ENCODE measurements around the gene FAM53A.
"Not testable (repeated sequence)": the region's sequence is repeated elsewhere in the genome, so short reads cannot be mapped to it uniquely, and the experiment has no call there.

FAM53A gene

DNA sequence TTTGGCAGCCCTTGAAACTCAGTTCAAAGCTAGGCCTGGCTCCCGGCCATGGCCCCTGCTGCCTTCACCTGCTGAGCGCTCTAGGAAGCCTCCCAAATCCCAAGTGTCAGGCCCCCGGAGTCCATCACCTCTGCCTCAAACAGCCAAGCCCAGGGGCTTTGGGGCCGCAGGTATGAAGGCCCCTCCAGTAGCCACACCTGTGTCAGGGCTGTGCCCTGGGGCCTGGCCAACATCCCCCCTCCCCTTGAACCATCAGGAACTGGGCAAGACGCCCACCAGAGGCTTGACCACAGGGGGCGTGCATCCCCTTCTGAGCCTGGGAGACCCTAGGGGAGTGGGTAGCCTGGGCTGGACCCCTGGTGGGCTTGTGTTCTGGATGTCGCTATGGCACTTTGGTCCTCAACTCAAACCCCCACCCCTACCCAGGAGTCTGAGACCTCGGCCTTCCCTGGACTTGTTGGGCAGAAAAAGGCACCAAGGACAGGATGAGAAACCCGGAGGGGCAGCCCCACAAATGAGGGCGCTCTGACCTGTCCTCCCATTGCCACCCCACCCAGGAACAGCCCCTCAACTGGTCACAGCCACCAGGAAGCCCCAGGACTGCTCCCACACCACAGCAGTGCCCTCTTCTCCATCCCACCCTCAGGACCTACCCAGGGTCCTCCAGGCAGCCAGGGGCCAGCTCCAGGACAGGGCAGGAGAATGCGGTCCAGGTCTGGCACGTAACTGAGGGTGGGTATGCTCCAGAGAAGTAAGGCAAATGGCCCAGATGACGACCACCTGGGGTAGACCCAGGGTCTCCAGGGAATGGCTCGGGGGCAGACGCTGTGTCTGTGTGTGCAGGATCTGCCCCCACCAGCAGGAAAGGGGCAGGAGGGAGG lies 32.2 kb upstream of the FAM53A start:
- DNase-seq (ENCODE audit: low read depth): no peak

DNA sequence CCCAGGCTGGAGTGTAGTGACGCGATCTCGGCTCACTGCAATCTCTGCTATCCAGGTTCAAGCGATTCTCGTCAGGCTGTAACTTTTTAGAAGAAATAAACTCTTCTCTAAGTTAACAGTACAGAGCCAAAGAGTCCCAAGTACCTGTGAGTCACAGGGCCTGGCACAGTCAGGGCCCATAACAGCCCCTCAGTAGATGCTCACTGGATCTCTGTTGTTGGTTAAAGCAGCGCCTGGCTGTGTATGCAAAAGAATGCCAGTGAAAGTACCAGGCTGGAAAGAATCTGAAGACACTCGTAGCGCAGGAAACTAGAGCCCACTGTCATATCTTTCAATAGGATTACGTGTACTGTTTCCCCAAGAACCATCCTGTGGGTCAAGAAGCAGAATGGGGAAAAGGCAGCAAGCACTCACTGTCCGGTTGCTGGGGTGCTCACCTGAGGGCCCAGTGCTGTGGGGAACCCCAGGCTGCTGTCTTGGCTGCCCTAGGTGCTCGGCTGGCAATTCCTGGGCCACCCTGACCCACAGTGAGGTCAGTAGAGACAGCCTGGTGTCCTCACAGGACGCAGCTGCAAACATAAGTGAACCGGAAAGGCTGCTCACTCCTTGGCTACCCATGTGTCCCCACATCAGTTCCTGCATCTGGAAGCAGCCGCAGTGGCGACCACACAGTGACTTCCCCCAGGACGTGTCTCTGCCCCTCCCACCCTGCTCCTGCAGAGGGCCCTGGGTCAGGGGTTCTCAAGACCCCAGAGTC lies 31.1 kb upstream of the FAM53A start:
- DNase-seq (ENCODE audit: low read depth): no peak

- no peak for DNase-seq (ENCODE audit: low read depth)
Observed at GRCh38 chr4:1714303-1715001, 30.3 kb upstream of the FAM53A start.

DNA sequence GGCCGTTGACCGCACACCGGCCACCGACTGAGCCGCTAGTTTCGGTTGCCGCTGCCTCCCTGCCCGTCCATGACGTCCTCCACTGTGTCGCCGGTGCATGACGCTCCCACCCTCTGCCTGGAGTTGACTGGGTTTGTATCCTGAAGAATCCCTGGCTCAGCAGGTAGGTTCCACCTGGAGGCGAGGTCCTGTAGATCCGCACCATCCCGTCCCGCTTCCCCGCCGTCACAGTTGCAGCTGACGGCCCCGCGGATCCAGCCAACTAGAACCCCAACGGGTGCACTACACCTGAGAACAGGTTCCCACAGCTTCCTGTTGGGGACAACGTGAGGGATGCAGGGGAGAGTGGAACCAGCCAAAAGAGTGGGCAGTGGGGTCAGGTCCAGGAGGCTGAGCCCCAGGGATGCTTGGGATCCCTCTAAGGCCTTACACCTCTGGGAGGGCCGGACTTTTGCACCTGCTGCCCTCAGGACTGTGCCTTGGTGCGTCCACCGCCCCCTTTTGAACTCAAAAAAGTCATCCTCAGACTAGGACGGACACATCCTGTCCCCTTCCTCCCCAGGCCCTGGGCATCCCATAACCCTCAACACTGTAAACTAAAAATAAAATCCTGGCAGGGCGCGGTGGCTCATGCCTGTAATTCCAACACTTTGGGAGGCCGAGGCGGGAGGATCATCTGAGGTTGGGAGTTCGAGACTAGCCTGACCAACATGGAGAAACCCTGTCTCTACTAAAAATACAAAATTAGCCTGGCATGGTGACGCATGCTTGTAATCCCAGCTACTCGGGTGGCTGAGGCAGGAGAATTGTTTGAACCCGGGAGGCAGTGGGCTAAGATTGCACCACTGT lies 29.1 kb upstream of the FAM53A start:
- no peak for DNase-seq (ENCODE audit: low read depth)

- no peak for DNase-seq (ENCODE audit: low read depth)
Observed at GRCh38 chr4:1712216-1713002, 28.3 kb upstream of the FAM53A start, which contains the start of gene SLBP. Gene SLBP (minus strand): TSS chr4:1712319. CDS start chr4:1712188, 131 bp downstream.

GRCh38 chr4:1711571-1712215 lies 27.6 kb upstream of the FAM53A start:
- no peak for DNase-seq (ENCODE audit: low read depth)

DNA sequence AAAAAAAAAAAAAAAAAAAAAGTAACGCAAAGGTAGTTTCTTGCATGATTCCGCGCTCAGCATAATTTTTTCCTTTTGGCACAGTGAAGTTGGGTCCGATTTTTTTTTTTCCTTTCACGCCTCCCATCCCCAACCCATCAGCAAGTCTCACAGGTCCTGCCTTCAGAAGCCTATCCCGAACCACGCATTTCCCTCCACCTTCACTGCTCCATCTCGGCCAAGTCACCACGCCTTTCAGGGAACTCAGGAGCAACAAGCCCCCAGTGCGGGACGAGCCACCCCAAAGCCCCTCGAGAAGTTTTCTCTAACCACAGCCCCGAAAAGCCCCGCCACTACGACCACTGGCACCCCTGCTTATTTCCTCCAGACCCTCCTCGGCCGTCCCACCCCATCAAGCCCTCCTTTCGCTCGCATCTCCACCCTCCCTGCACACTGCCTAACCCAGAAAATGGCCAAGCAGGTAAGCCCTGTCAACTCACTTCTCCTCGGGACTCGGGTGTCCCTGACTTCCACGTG lies 27.0 kb upstream of the FAM53A start:
- DNase-seq (ENCODE audit: low read depth): no peak

- DNase-seq (ENCODE audit: low read depth): no peak
Observed at GRCh38 chr4:1708581-1708980, 24.5 kb upstream of the FAM53A start.

DNA sequence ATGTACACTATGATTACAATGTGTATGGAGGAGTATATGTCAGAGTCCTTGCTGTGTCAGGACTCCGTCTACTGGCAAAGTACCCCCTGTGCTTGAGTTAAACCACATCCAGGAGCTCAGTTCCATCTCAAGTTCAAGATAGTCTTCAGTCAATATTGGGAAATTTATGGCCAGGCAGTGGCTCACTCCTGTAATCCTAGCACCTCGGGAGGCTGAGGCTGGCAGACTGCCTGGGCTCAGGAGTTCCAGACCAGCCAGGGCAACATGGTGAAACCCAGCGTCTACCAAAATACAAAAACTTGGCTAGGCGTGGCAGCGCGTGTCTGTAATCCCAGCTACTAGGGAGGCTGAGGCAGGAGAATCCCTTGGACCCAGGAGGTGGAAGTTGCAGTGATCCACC lies 22.2 kb upstream of the FAM53A start:
- DNase-seq (ENCODE audit: low read depth): no peak

DNA sequence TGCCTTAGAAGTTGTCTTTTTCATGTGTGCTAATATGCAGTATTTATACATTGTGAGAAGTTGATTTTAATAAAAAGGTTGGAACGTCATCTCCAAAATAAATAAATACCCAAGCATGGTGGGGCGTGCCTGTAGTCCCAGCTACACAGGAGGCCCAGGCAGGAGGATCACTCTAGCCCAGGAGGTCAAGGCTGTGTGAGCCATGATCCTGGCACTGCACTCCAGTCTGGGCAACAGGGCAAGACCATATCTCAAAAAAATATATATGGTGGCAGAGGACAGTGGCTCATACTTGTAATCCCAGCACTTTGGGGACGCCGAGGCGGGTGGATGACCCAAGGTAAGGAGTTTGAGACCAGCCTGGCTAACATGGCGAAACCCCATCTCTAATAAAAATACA lies 21.6 kb upstream of the FAM53A start:
- DNase-seq (ENCODE audit: low read depth): no peak

- DNase-seq (ENCODE audit: low read depth): no peak
Observed at GRCh38 chr4:1703867-1704266, 19.8 kb upstream of the FAM53A start.

DNA sequence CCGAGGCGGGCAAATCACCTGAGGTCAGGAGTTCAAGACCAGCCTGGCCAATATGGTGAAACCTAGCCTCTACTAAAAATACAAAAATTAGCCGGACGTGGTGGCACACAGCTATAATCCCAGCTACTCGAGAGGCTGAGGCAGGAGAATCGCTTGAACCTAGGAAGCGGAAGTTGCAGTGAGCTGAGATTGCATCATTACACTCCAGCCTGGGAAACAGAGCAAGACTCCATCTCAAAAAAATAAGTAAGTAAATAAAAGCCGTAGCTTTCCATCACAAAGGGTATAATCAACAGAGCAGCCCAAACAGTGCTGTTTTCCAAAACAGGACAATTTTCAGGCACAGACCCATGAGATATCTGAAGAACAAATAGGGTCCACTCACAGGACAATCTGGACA lies 17.6 kb upstream of the FAM53A start:
- not testable (repeated sequence) for DNase-seq (ENCODE audit: low read depth)

DNA sequence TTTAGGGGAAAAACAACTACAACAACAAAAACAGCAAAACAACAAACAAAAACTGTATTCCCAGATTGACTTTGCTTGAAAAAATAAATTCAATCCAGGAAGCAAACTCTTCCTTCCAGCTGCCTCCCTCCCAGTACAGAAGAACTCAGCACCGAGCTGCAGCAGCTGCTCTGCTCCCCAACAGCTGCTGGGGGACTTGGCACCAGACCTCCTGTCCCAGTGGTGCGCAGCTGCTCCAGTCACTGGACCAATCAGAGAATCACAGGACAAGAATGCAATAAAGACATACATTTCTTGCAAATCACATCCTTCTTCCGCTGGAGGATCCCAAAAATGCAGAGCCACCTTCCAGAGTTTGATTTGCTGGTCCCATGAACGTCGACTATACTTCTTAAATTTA lies 11.8 kb upstream of the FAM53A start:
- DNase-seq (ENCODE audit: low read depth): no peak

DNA sequence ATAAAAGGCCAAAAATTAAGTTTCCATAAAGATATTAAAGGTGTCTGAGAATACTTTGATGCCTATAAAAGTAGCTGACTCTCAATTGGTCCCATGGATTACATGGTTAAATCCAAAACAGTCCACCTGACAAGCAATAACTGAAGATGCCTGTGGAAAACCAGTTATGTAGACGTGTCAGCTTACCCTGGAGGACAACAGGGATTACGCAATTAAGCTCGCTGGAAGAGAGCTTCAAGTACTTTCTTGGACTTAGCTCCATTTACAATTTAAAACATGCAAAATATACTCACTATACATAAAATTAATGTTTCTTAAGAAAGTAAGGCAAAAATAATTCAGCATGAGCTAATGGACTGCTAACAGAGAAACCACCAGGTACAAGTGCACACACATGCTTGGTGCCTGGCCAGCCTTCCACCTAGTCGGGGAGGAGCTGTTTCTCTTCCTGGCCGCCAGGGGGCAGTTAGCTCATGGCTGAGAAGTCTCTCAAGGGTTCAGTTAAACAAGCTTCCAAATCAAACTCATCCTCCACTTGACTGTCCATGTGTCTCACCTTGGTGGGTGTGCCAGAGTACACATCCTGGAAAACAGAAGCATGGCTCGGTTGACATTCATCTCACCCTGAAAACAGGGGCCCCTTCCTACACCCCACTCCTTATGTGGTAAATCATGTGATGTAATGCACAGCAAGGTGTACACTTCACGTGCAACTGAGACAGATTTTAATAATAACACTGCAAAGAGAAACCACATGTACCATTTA lies 9.2 kb upstream of the FAM53A start:
- no peak for DNase-seq (ENCODE audit: low read depth)

DNA sequence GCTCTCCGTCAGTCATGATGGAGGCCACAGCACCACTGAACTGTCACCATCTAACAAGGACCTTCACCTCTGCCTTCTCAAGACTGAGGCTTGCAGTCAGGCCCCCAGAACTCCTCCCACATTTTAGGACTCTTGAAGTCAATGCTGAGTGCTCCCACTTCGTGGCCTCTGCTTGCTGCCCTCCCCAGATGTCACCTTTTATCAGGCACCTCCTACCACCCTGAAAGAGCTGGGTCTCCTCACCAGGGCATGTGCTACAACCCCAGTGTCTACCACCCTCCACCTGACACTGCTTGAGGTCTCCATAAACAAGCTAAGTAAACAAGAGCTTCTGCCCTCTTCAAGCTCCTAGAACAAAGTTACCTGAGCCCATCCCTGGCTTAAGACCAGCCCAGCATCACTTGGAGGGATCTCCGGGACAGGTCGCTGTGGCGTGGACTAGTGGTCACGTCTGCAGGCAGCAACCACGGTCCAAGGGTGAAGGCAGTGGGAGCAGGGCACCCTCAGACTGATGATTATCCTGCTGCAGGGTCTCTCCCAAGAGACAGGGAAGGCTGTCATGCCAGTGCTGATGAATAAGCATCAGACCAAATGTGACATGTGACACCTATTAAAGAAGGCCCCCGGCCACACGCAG lies 7.7 kb upstream of the FAM53A start:
- DNase-seq (ENCODE audit: low read depth): no peak

DNA sequence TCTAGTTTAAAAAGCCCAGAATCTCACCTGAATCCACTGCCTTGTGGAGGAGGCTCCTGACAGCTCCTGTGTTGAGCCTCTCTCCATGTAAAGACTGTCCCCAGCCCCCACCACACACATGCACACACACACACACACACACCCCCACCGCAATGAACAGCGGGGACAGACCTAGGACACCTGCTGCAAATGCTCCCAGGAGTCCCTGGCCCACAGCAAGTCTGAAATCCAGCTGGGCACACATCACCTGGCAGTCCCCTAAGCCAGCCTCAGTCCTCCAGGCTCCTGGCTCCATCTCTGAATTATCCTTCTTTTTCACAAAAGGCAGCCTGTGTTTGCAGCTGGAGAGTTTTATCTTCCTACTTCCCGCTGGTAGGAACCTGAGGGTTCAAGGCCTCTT lies 6.6 kb upstream of the FAM53A start:
- DNase-seq (ENCODE audit: low read depth): no peak

GRCh38 chr4:1686440-1687036 lies 2.4 kb upstream of the FAM53A start:
- DNase-seq (ENCODE audit: low read depth): no peak

Data from GM04503 (cell line).